Measurements from ENCODE around the gene PNPLA5.

Gene PNPLA5

GRCh38 chr22:43901976-43902643 is 10.3 kb upstream of the PNPLA5 start:
- peak; percentile 89 for DNase-seq

DNA sequence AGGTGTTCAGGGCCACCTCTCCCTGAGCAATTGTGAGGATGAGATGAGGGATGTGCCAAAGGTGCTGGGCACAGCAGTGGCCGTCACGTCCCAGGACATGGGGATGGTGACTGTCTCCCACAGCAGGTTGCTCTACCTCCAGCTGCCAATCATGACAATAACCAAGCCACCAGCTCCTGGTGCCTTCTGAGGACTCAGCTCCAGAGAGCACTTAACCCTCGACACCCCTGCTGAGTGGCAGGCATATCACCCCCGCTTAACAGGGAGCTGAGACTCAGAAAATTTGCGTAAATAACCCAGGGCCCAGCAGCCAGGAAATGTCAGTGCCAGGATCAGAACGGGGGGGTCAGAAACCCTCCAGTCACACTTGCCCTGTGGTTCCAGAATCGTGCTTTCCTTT is 8.4 kb upstream of the PNPLA5 start:
- no peak for DNase-seq

DNA sequence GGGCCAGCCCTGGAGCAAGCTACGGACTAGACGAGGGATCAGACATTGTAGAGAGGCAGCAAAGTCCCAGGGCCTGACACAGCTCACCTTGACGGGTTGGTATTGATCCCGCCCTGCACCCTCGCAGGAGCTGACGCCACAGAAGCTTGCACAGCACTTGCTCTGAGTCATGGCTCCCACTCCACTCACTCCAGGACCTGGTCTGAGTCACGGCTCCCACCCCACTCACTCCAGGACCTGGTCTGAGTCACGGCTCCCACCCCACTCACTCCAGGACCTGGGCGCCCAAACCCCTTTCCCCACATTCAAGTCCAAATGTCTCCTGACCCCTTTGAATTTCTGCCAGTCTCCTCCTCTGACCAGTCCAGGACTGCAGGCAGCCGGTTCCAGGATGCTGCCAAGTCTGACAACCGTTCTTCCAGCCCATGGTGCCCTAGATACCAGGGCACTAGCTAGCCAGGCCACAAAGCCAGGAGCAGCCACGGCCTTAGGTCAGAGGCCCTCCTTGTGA is 6.0 kb upstream of the PNPLA5 start:
- peak; percentile 42 for DNase-seq

DNA sequence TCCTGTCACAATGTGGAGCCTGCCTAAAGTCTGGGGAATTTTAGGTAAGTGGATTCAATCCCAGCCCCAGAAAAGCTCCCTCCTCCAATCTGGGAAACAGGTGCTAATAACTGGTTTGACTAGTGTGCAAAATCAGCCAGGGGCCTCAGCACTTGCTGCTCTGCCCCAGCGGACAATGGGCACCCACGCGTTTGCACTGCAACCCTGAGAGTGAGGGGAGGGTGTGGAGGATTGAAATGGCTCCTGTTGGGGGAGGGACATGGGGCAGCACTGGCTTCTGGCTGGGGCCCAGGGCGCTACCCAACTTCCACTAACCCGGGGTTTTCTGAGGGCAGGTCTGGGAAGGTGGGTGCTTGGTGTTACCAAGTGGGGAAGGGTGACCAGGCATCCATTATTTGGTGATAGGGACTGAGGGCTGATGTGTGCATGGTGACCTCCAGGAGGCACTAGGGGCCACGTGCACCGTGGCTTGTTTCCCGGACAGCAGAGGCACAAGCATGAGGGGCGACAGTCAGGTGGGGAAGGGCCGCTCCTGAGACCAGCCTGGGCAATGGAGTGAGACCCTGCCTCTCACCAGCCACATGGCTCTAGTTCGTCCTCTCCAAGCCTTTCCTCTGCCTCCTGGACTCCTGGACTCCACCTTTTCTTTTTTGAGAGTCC is 4.3 kb upstream of the PNPLA5 start:
- no peak for DNase-seq

GRCh38 chr22:43894122-43894521 is 2.3 kb upstream of the PNPLA5 start:
- no peak for DNase-seq

GRCh38 chr22:43893266-43893665 is 1.5 kb upstream of the PNPLA5 start:
- no peak for DNase-seq

DNA sequence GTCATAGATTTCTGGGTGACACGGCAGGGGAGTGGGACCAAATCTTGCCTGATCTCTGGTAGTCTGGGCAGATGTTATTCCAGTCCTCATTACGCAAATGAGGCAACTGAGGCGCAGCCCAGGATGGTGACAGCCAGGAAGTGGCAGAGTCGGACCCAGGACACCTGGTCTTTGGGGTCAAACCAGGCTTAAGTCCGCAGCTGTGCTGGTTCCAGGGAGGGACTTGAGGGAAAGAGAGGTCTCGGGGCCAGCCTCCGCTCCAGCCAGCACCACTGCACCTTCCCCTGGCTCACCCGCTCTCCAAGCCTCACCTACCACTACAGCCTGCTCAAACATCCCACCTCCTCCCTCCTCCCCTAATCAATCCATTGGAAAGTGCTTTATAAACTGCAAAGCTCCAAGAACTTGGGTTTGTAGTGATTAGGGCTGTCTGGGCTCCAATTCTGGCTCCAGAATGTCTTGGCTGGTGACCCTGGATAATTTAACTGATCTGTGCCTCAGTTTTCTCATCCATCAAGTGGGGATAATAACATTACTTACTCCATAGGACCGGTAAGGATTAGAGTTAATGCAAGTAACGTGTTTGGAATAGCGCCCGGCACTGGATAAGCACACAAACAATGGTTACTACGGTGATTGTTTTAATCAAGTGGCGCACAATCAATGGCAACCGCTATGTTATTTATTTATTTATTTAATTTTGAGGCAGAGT is 526 bp upstream of the PNPLA5 start:
- DNase-seq, result no peak

DNA sequence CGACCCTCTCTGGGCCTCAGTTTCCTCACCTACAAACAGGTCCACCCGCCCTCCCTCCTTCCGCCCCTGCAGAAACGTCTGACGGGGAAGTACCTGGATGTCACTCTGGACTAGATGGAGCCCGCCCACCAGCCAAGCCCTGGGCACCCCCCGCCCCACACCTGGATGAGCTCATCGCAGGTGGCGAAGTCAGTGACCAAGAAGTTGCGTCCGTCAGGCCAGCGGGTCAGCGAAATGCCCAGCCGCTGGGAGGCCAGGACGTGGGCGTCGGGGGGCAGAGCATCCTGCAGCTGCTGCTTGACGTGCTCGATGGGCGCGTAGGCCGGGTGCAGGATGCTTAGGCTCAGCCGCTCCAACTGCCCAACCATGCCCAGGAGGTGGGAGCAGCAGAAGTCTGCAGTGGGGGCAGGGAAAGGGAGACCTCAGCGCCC is 897 bp downstream of the PNPLA5 start:
- DNase-seq, result no peak

GRCh38 chr22:43889860-43890253 is 2.0 kb downstream of the PNPLA5 start:
- peak; percentile 19 for DNase-seq

DNA sequence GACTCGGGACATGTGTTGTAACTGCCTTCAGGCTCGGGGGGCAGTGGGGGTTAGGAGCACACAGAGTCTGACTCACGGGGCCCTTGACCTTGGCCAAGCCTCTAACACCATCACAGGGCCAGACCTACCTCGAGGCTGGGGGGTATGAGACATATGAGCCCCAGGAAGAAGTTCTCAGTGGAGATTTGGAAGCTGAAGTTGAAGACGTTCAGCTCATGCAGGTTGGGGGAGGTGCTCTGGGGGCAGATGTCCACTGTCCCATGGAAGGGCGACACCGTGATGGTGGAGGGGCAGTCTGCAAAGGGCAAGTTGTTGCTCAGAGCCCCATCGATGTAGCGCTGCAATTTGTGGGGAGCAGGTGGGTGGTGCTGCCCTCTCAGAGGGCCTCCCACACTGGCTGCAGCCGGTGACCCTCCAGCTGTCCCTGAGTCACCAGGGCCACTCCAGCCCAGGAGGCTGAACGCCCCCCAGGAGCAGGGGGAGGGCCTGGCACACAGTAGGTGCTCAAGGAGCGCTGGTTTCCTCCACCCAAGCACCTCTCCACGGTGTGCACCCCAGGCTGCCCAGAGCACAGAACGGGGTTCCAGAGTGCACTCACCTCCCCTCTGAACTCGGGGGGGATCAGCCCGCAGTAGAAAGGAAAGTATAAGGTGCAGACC is 2.5 kb downstream of the PNPLA5 start:
- DNase-seq, result no peak

GRCh38 chr22:43888740-43889139 is 3.1 kb downstream of the PNPLA5 start:
- no peak for DNase-seq

DNA sequence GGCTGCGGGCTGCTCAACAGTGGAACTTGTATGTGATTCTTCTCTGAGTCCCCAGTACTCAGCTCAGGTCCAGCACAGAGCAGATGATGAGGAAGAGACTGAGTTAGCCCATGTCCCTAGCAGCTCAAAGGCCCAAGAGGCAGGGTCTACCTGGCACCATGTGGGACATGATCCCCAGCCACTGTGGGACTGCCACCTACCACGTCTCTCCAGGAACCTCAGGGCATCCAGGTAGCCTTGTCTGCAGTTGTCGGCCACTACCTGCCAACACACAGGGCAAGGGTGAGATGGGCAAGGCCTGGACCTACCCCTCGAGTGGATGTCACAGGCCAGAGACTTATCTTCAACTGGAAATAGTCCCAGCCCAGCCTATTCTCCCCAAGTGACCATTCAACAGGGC is 4.4 kb downstream of the PNPLA5 start:
- no peak for DNase-seq

- no peak for DNase-seq
These were observed 5.6 kb downstream of the PNPLA5 start for GRCh38 chr22:43886231-43886630.

DNA sequence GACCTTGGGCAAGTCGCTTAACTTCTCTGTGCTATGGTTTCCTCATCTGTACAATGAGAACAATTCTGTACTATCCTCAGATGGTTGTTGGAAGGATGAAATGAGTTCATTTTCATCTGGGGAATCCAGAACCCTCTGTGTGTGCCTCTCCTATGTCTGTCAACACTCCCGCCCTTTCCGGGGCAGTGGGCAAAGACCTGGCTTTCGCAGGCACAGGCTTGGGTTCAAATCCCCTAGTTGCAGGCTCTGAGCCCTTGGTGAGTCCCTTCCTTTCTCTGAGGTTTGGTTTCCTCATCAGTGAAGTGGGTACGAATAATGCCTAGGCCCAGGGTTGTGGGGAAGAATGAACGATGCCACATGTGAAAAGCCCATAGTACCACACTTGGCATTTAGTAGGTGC is 6.0 kb downstream of the PNPLA5 start:
- no peak for DNase-seq

DNA sequence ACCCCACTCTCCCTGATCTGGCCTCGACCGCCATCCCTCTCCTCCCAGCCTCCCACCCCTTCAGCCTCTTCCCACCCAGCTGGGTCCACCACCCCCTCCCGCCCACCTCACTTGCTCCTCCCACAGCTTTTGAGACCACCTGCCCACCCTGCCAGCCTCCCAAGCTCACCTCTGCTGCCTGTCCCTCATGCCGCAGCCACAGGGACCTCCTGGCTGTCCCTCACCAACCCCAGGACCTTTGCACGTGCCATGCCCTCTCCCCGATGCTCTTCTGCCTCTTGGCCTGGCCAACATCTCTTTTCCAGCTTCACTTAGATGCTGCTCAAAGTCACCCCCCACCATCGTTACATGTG is 6.5 kb downstream of the PNPLA5 start:
- DNase-seq, result no peak

DNA sequence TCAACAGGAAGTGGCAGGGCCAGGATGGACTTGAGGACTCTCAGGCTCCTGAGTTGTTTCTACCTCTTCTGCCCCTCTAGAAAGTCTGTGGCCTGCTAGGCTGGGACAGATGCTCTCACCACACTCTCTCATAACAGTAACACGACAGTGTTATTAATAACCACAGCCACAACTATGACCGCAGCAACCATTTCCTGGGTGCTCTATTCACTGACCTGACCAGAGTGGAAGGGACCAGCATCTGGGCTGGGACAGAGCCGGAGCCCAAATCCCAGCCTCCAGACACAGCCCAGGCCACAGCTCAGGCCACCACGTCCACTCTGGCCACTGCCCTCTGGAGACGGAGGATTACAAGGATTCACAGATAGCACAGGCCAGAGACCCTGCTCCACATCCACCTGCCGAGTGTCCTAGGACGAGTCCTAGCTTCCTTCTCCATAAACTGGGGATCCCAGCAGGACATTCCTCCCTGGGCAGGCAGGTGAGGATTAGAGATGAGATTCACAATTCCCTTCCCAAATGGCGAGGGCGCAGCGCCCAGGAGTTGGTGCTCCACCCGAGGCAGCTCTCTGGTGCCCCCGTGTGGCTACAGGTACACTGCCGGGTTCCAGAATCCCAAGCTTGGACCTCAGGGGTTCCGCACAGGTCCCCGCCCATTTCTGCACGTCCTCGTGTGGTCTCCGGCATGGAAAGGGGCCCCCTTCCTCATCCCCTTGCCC is 7.1 kb downstream of the PNPLA5 start:
- DNase-seq, result peak; percentile 33

- no peak for DNase-seq
These were observed 7.9 kb downstream of the PNPLA5 start for GRCh38 chr22:43883719-43884415.

GRCh38 chr22:43883012-43883661 is 8.7 kb downstream of the PNPLA5 start:
- peak; percentile 68 for DNase-seq

DNA sequence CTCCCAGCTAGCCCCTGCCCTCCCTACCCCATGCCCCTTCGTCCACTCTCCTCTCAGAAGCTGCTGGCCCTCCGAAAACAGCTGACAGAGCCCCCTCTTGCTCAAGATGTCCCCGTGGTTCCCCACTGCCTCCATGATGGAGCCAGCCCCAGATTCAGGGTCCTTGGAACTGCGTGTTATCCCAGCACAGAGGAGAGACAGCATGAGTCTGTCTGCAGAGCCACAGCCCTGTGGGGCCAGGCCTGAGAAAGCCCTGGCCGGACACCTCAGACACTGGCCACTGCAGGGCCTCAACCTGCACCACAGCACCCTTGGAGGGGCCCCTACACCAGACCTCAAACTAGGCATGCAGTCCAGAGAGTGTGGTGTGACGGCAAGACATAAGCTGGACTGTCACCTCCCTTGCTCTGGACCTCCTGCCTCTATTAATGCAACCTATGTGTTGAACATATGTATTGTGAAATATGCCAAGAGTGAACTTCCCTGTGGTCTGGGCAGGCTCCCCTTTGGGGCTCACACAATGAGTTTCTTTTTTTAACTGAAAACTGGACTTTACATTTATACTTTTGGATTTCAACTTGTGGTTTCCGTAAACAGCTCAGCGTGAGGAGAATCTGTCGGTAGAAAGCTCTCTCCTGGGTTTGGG is 9.6 kb downstream of the PNPLA5 start:
- no peak for DNase-seq

DNA sequence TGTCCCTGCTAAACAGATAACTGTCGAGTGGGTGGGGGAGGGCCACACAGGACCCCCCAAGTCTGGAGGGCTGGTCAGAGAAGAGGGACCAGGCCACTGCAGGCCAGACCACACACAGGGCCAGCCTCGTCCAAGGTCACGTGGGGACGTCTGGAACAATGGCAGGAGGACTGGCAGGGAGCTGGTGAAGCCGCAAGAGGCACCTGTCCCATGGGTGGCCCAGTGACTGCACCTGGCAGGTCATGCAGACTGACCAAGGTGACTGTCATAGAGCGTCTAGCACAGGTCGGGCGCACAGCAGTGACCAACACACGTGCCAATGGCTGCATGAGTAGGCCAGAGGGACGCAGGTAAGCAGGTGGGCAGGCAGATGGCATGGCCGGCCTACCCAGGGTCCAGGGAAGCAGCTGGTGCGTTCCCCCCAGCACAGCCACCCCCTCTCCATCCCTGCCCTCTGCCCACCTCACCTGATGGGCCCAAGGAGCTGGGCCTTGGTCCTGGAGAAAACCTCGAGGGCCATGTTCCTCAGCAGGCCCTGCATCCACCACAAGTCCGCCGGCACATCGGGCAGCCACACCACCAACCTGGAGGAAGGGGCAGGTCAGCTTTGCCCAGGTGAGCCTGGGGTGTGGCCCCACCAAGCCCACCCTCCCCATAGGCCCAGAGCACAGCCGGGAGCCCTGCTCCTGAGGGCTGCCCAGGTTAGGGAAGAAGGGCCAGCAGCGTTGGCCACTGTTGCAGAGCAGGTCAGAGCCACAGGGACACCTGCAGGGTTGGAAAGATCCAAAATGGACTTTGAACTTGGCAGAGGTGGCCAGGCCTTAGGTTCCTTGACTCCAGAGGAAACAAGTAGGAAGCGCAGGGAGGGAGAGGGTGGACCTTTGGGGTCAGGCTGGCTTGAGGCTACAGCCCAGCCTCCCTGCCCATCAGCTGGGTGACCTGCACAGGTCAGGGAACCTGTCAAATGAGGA is 10.4 kb downstream of the PNPLA5 start:
- no peak for DNase-seq
